Stomach (tissue), 4 donors: Measurements from ENCODE around the gene DHX8.

ENCODE experiments used
- POLR2A ChIP-seq, 4 donors: fragments of 450-650 bp; IDR thresholded peaks; one replicate each; pipeline ENCODE4 v1.6.1; 2016; ENCODE audit warnings: antibody characterized with exemption in 4 of 4, control low read depth in 2 of 4, mild to moderate bottlenecking in 1 of 4, moderate library complexity in 1 of 4
- POLR2AphosphoS5 ChIP-seq, 3 donors: sonication (generic); formaldehyde crosslinking; IDR thresholded peaks; one replicate each; pipeline ENCODE4 v1.6.1; 2016; ENCODE audit warnings: antibody characterized with exemption in 3 of 3
- TF ChIP-seq, protein P1 (sequence below), 7 experiments: fragments of 450-650 bp in 4 of 7; fragments of 200-600 bp in 3 of 7; sonication (generic) in 3 of 7; IDR thresholded peaks; one replicate each; pipeline ENCODE4 v1.5.1; 2016 to 2019; ENCODE audit warnings: antibody characterized with exemption in 7 of 7, control low read depth in 2 of 7, mild to moderate bottlenecking in 1 of 7

DNA sequence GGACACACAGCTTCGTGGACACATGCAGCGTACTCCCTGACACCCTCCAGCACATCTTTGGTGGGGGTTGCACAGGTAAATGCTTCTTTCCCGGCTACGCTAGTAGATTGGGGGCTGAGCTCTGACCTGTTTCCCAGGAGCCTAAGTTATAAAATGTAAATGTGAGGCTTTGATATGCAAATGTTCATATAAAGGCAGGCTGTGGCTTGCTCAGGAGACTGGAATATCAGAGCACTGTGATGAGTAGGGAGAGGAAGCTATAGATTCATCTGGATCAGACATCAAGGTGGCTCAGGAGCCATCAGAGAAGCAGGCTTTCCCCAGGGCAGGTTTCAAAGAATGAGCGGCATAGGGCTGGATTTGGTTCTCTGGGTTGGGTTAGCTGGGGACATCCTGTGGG is 65.7 kb downstream of the DHX8 start:
- TF ChIP-seq POLR2A (IDR thresholded peaks at IDR 0.05) (no peak), POLR2AphosphoS5 (IDR thresholded peaks at IDR 0.05) (no peak)
- TF ChIP-seq, protein P1, sequence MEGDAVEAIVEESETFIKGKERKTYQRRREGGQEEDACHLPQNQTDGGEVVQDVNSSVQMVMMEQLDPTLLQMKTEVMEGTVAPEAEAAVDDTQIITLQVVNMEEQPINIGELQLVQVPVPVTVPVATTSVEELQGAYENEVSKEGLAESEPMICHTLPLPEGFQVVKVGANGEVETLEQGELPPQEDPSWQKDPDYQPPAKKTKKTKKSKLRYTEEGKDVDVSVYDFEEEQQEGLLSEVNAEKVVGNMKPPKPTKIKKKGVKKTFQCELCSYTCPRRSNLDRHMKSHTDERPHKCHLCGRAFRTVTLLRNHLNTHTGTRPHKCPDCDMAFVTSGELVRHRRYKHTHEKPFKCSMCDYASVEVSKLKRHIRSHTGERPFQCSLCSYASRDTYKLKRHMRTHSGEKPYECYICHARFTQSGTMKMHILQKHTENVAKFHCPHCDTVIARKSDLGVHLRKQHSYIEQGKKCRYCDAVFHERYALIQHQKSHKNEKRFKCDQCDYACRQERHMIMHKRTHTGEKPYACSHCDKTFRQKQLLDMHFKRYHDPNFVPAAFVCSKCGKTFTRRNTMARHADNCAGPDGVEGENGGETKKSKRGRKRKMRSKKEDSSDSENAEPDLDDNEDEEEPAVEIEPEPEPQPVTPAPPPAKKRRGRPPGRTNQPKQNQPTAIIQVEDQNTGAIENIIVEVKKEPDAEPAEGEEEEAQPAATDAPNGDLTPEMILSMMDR (IDR thresholded peaks at IDR 0.05), result no peak
